Kidney epithelial cell (primary cell): ENCODE data around the gene RAB37. TPM values are rescaled to one million over a fixed set of nuclear protein-coding genes. Genes with fewer than 3 reads are reported as not detected.

ENCODE experiments used
- DNase-seq: peaks from one replicate; pipeline ENCODE4 v3.0.0-alpha.2; 2010; ENCODE audit warnings: low read depth
- H3K27me3 ChIP-seq: 2 replicates; pipeline ENCODE4 v1.6.0; 2011; ENCODE audit warnings: low read length; ENCODE audit not compliant: control insufficient read depth, insufficient read depth
- H3K36me3 ChIP-seq: 2 replicates; pipeline ENCODE4 v1.5.1; 2011; ENCODE audit warnings: low read length; ENCODE audit not compliant: control insufficient read depth, insufficient read depth
- H3K4me3 ChIP-seq: 2 replicates; pipeline ENCODE4 v1.5.1; 2011; ENCODE audit warnings: low read depth, mild to moderate bottlenecking, control low read depth, low read length
- total RNA-seq: library from RNA; depleted of rRNA; stranded (reverse); fragments of >200 nt; gene quantifications from 2 replicates; pipeline ENCODE4 v1.2.3, GENCODE V29; 2015
- TF ChIP-seq, protein P1 (sequence below): IDR thresholded peaks from 2 replicates; pipeline ENCODE4 v1.5.1; 2011; ENCODE audit warnings: mild to moderate bottlenecking, moderate library complexity, low read length, control low read depth, inconsistent platforms; ENCODE audit not compliant: insufficient read depth, poor library complexity, severe bottlenecking

RAB37 gene
- total RNA-seq, 1 donor from 2014 or later, result not detected

DNA sequence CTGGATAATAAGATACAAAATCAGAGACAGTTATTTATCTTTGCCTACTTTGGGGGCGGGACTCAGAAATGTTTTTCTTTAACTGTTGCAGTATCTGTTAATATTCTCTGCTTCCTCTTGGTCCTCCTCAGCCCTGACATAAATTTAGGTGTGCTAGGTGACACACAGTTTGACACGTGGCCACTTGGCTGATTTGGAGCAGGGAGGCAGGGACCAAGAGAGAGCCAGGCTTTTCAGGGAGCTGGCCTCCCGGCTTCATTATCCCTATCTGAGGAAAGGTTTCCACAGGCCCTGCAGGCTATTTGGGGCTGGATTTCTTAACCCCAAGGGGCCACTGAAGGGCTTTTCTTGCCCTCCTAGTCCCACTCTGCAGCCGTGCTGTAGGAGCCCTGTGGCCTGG is 59.2 kb downstream of the RAB37 start:
- Histone ChIP-seq H3K27me3 (no peaks in the 10 kb centered on the region), H3K36me3 (no peaks in the 10 kb centered on the region), H3K4me3 (no peak overlapping the region)
- TF ChIP-seq, protein P1, sequence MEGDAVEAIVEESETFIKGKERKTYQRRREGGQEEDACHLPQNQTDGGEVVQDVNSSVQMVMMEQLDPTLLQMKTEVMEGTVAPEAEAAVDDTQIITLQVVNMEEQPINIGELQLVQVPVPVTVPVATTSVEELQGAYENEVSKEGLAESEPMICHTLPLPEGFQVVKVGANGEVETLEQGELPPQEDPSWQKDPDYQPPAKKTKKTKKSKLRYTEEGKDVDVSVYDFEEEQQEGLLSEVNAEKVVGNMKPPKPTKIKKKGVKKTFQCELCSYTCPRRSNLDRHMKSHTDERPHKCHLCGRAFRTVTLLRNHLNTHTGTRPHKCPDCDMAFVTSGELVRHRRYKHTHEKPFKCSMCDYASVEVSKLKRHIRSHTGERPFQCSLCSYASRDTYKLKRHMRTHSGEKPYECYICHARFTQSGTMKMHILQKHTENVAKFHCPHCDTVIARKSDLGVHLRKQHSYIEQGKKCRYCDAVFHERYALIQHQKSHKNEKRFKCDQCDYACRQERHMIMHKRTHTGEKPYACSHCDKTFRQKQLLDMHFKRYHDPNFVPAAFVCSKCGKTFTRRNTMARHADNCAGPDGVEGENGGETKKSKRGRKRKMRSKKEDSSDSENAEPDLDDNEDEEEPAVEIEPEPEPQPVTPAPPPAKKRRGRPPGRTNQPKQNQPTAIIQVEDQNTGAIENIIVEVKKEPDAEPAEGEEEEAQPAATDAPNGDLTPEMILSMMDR, result no peak
- no peak for DNase-seq

DNA sequence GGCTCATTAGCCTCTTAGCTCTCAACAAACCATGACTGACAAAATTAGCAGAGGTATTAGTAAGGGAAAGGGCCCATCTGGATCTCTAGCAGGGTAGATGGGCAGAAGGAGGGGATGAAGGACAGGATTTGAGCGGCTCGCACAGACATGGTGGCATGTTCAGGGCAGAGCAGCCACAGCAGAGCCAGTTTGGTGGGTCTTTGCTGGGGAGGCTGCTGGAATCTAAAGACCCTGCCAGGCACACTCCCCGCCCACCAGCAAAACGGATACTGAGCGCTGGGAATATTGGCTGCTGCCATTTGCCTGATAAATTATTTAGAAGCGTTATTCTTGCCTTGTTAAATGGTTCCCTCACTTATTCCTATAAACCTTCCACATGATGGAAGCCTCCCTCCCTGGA is 59.8 kb downstream of the RAB37 start:
- TF ChIP-seq, protein P1, result no peak
- DNase-seq, result no peak
- H3K27me3 ChIP-seq, result no peaks in the 10 kb centered on the region
- no peaks in the 10 kb centered on the region for H3K36me3 ChIP-seq
- no peak overlapping the region for H3K4me3 ChIP-seq

Other genes starting within 250 kb of the RAB37 start
- 0.07 TPM in 1 of 2 replicates, not detected in the other for gene CD300LB, start 205.8 kb upstream of the RAB37 start, total RNA-seq
- gene CD300C, start 191.1 kb upstream of the RAB37 start, total RNA-seq, result 0.21 TPM in 1 of 2 replicates, not detected in the other
- gene CD300H, start 169.7 kb upstream of the RAB37 start, total RNA-seq, result not detected in 2 replicates
- gene CD300LD, start 145.0 kb upstream of the RAB37 start, total RNA-seq, result not detected in 2 replicates
- gene CD300E, start 113.5 kb upstream of the RAB37 start, total RNA-seq, result not detected in 2 replicates
- not detected in 2 replicates for gene CD300LF, start 24.3 kb upstream of the RAB37 start, total RNA-seq
- gene NHERF1, start 11.4 kb downstream of the RAB37 start, total RNA-seq, result 33.6 and 40.6 TPM in 2 replicates
- 30.7 and 31.6 TPM in 2 replicates for gene NAT9, start 39.1 kb downstream of the RAB37 start, total RNA-seq
- not detected in 2 replicates for gene GRIN2C, start 122.6 kb downstream of the RAB37 start, total RNA-seq
- 34.0 and 45.0 TPM in 2 replicates for gene FDXR, start 135.7 kb downstream of the RAB37 start, total RNA-seq
- gene FADS6, start 156.4 kb downstream of the RAB37 start, total RNA-seq, result not detected in 2 replicates
- gene USH1G, start 186.0 kb downstream of the RAB37 start, total RNA-seq, result not detected in 2 replicates
- not detected in 2 replicates for gene OTOP2, start 187.0 kb downstream of the RAB37 start, total RNA-seq
- gene OTOP3, start 198.6 kb downstream of the RAB37 start, total RNA-seq, result not detected in 2 replicates
- gene HID1, start 235.5 kb downstream of the RAB37 start, total RNA-seq, result 25.2 and 28.5 TPM in 2 replicates